GM19035 (cell line): Measurements from ENCODE around the gene CHRD.

Experiments
- ATAC-seq: cut with Tn5 transposase; IDR thresholded peaks from one replicate; pipeline ENCODE4 v1.9.1; 2021; ENCODE audit not compliant: unreplicated experiment

CHRD gene

GRCh38 chr3:184346480-184347190 is 33.2 kb upstream of the CHRD start:
- no peak for ATAC-seq

GRCh38 chr3:184347321-184348056 is 32.4 kb upstream of the CHRD start:
- ATAC-seq = no peak

GRCh38 chr3:184348057-184348382 is 31.8 kb upstream of the CHRD start:
- ATAC-seq = no peak

- ATAC-seq = no peak
These were observed 30.0 kb upstream of the CHRD start for GRCh38 chr3:184349563-184350470.

- no peak for ATAC-seq
These were observed 29.2 kb upstream of the CHRD start for GRCh38 chr3:184350618-184351017.

- no peak for ATAC-seq
These were observed 28.2 kb upstream of the CHRD start for GRCh38 chr3:184351511-184352148.

- ATAC-seq = no peak
These were observed 27.6 kb upstream of the CHRD start for GRCh38 chr3:184352149-184352785.

- ATAC-seq = no peak
These were observed 26.8 kb upstream of the CHRD start for GRCh38 chr3:184352897-184353545.

- no peak for ATAC-seq
These were observed 26.3 kb upstream of the CHRD start for GRCh38 chr3:184353546-184353941.

- ATAC-seq = no peak
These were observed 25.6 kb upstream of the CHRD start for GRCh38 chr3:184354121-184354728.

- ATAC-seq = no peak
These were observed 25.1 kb upstream of the CHRD start for GRCh38 chr3:184354754-184355153.

- ATAC-seq = no peak
These were observed 24.4 kb upstream of the CHRD start for GRCh38 chr3:184355261-184356040.

GRCh38 chr3:184357248-184358123 is 22.4 kb upstream of the CHRD start:
- no peak for ATAC-seq

GRCh38 chr3:184358124-184358767 is 21.6 kb upstream of the CHRD start:
- ATAC-seq = no peak

- ATAC-seq = no peak
These were observed 20.9 kb upstream of the CHRD start for GRCh38 chr3:184358921-184359350.

GRCh38 chr3:184359610-184360009 is 20.2 kb upstream of the CHRD start:
- no peak for ATAC-seq

GRCh38 chr3:184360070-184360928 is 19.6 kb upstream of the CHRD start:
- no peak for ATAC-seq
